ENCODE data around the gene PRKRIP1. TPM values are rescaled to one million over a fixed set of nuclear protein-coding genes. Genes with fewer than 3 reads are reported as not detected.

PRKRIP1 gene
- total and polyA plus RNA-seq, 8 donors: 9.1 to 40.1 (median 11.6) TPM

GRCh38 chr7:102417105-102417504, 20.9 kb downstream of the PRKRIP1 start:
- Histone ChIP-seq H3K9me3 (no peaks in the 10 kb centered on the region), H3K27me3 (no peaks in the 10 kb centered on the region), H3K27ac (no peak overlapping the region), H3K36me3 (peaks cover 0 to 5% (median 0%) of the 10 kb centered on the region in 3 donors), H3K4me3 (no peak overlapping the region), H3K4me1 (no peaks in the 10 kb centered on the region)
- 77 to 78% methylated on average over 3 of the region's 3 CpGs for WGBS, 2 donors
- intact Hi-C loops (cut with DNase I): no loop called here
- FAIRE-seq: no peak
- ATAC-seq: no peak
- TF ChIP-seq CTCF (IDR thresholded peaks at IDR 0.05): no peak
- no peak for DNase-seq

GRCh38 chr7:102418592-102418991, 22.4 kb downstream of the PRKRIP1 start:
- H3K9me3 ChIP-seq: no peaks in the 10 kb centered on the region
- peaks cover 0 to 5% (median 0%) of the 10 kb centered on the region in 3 donors for H3K36me3 ChIP-seq
- FAIRE-seq (no peak), DNase-seq (no peak), ATAC-seq (no peak)
- no peak overlapping the region for H3K27ac ChIP-seq
- intact Hi-C loops (cut with DNase I): no loop called here
- 95 to 97% methylated on average over 5 of the region's 5 CpGs for WGBS, 2 donors
- no peaks in the 10 kb centered on the region for H3K4me1 ChIP-seq
- no peaks in the 10 kb centered on the region for H3K27me3 ChIP-seq
- H3K4me3 ChIP-seq: no peak overlapping the region
- no peak for TF ChIP-seq CTCF (IDR thresholded peaks at IDR 0.05)

- no peak overlapping the region for H3K4me3 ChIP-seq
- no peak for FAIRE-seq
- H3K27me3 ChIP-seq: no peaks in the 10 kb centered on the region
- no peak for DNase-seq
- intact Hi-C loops (cut with DNase I): no loop called here
- 92 to 93% methylated on average over 10 of the region's 10 CpGs for WGBS, 2 donors
- ATAC-seq: no peak
- H3K4me1 ChIP-seq: no peaks in the 10 kb centered on the region
- TF ChIP-seq CTCF (IDR thresholded peaks at IDR 0.05): no peak
- peaks cover 0 to 8% (median 6%) of the 10 kb centered on the region in 3 donors for H3K36me3 ChIP-seq
- H3K9me3 ChIP-seq: no peaks in the 10 kb centered on the region
- no peak overlapping the region for H3K27ac ChIP-seq
These were observed 25.6 kb downstream of the PRKRIP1 start for GRCh38 chr7:102421706-102422240.

- no peak for ATAC-seq
- FAIRE-seq: no peak
- intact Hi-C loops (cut with DNase I): no loop called here
- H3K27me3 ChIP-seq: no peaks in the 10 kb centered on the region
- no peak overlapping the region for H3K27ac ChIP-seq
- H3K4me3 ChIP-seq: no peak overlapping the region
- H3K9me3 ChIP-seq: no peaks in the 10 kb centered on the region
- no peaks in the 10 kb centered on the region for H3K4me1 ChIP-seq
- 84 to 85% methylated on average over 12 of the region's 12 CpGs for WGBS, 2 donors
- no peak for TF ChIP-seq CTCF (IDR thresholded peaks at IDR 0.05)
- H3K36me3 ChIP-seq: peaks cover 0 to 8% (median 6%) of the 10 kb centered on the region in 3 donors
- no peak for DNase-seq
These were observed 28.0 kb downstream of the PRKRIP1 start for GRCh38 chr7:102424129-102424551.

GRCh38 chr7:102424787-102425218, 28.6 kb downstream of the PRKRIP1 start:
- H3K36me3 ChIP-seq: peaks cover 0 to 8% (median 6%) of the 10 kb centered on the region in 3 donors
- DNase-seq (no peak), FAIRE-seq (no peak), ATAC-seq (peak in 2 of 4 donors; percentile 14 to 49)
- TF ChIP-seq CTCF (IDR thresholded peaks at IDR 0.05): no peak
- no peaks in the 10 kb centered on the region for H3K27me3 ChIP-seq
- 84 to 85% methylated on average over 13 of the region's 13 CpGs for WGBS, 2 donors
- H3K27ac ChIP-seq: peak overlapping the region in 2 of 4 donors; percentile 48 to 72
- intact Hi-C loops (cut with DNase I): no loop called here
- no peak overlapping the region for H3K4me3 ChIP-seq
- no peaks in the 10 kb centered on the region for H3K9me3 ChIP-seq
- H3K4me1 ChIP-seq: no peaks in the 10 kb centered on the region

Data from pancreas (tissue), 10 donors.